Suprapubic skin (tissue), 4 donors: ENCODE results near the gene MRS2.

Experiments used
- EP300 ChIP-seq: sonication (generic); formaldehyde crosslinking; IDR thresholded peaks from one replicate; pipeline ENCODE4 v1.6.1; 2017; ENCODE audit warnings: antibody characterized with exemption
- POLR2A ChIP-seq, 2 donors: fragments of 450-650 bp; IDR thresholded peaks; one replicate each; pipeline ENCODE4 v1.6.1; 2017; ENCODE audit warnings: antibody characterized with exemption in 2 of 2, mild to moderate bottlenecking in 2 of 2, moderate library complexity in 2 of 2
- POLR2AphosphoS5 ChIP-seq, 3 donors: sonication (generic); formaldehyde crosslinking; IDR thresholded peaks; one replicate each; pipeline ENCODE4 v1.6.1; 2017; ENCODE audit warnings: antibody characterized with exemption in 3 of 3
- TF ChIP-seq, protein P1 (sequence below), 2 donors: fragments of 200-600 bp in 1 of 2; fragments of 450-650 bp in 1 of 2; sonication (generic) in 1 of 2; IDR thresholded peaks; one replicate each; pipeline ENCODE4 v1.5.1; 2016 to 2019; ENCODE audit warnings: antibody characterized with exemption in 2 of 2, mild to moderate bottlenecking in 1 of 2, moderate library complexity in 1 of 2

DNA sequence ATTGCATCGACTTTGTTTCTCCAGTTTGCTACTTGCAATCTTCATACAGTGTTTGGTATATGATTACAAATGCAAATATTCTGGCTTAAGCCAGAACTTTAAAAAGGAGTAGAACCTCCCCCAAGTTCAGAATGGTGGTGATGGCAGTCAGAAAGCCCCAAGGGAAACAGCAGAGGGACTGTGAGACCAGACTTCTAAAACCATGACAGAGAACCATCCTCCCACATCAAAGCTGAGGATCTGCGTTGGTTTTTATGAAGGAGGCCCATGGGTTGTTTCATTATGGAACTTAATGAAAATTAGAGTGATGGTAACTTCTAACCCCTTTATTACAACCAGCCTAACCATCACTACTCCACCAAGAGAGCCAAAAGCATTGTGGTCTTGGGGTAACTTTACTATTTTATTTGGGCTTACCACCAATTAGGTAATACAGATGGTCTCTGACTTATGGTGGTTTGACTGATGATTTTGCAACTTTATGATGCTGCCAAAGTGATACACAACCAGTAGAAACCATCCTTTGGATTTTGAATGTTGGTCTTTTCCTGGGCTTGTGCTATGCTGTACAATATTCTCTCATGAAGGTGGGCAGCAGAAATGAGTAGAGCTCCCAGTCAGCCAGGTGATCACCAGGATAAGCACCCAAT, 10.9 kb upstream of the MRS2 start:
- TF ChIP-seq, protein P1, sequence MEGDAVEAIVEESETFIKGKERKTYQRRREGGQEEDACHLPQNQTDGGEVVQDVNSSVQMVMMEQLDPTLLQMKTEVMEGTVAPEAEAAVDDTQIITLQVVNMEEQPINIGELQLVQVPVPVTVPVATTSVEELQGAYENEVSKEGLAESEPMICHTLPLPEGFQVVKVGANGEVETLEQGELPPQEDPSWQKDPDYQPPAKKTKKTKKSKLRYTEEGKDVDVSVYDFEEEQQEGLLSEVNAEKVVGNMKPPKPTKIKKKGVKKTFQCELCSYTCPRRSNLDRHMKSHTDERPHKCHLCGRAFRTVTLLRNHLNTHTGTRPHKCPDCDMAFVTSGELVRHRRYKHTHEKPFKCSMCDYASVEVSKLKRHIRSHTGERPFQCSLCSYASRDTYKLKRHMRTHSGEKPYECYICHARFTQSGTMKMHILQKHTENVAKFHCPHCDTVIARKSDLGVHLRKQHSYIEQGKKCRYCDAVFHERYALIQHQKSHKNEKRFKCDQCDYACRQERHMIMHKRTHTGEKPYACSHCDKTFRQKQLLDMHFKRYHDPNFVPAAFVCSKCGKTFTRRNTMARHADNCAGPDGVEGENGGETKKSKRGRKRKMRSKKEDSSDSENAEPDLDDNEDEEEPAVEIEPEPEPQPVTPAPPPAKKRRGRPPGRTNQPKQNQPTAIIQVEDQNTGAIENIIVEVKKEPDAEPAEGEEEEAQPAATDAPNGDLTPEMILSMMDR (IDR thresholded peaks at IDR 0.05) = no peak
- TF ChIP-seq POLR2AphosphoS5 (IDR thresholded peaks at IDR 0.05) (no peak), EP300 (no peak), POLR2A (IDR thresholded peaks at IDR 0.05) (no peak)
